PC-3 (cell line): Measurements from ENCODE around the gene TEDDM1.
"Not testable (repeated sequence)": the region's sequence is repeated elsewhere in the genome, so short reads cannot be mapped to it uniquely, and the experiment has no call there.

Source experiments
- EZH2 ChIP-seq: fragments of 300-600 bp; sonication (generic); IDR thresholded peaks from one replicate; pipeline ENCODE4 v1.6.1; 2017; ENCODE audit warnings: antibody characterized with exemption, mild to moderate bottlenecking, low read length; ENCODE audit not compliant: unreplicated experiment
- TF ChIP-seq, protein P1 (sequence below): fragments of 300-600 bp; sonication (generic); conservative IDR thresholded peaks from 2 replicates; pipeline ENCODE4 v1.5.1; 2017; ENCODE audit warnings: antibody characterized with exemption, low read depth, mild to moderate bottlenecking, low read length

DNA sequence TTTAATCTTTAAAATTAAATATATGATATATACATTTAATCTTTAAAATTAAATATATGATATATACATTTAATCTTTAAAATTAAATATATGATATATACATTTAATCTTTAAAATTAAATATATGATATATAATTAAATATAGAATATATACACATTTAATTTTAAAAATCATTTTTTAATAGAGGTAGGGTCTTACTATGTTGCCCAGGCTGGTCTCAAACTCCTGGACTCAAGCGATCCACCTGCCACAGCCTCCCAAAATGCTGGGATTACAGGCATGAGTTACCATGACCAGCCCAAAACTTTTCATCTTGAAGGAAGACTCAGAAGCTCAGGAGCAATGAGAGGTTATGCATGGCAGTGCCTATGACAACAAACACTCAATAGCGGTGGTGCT, 46.7 kb upstream of the TEDDM1 start:
- TF ChIP-seq, protein P1, sequence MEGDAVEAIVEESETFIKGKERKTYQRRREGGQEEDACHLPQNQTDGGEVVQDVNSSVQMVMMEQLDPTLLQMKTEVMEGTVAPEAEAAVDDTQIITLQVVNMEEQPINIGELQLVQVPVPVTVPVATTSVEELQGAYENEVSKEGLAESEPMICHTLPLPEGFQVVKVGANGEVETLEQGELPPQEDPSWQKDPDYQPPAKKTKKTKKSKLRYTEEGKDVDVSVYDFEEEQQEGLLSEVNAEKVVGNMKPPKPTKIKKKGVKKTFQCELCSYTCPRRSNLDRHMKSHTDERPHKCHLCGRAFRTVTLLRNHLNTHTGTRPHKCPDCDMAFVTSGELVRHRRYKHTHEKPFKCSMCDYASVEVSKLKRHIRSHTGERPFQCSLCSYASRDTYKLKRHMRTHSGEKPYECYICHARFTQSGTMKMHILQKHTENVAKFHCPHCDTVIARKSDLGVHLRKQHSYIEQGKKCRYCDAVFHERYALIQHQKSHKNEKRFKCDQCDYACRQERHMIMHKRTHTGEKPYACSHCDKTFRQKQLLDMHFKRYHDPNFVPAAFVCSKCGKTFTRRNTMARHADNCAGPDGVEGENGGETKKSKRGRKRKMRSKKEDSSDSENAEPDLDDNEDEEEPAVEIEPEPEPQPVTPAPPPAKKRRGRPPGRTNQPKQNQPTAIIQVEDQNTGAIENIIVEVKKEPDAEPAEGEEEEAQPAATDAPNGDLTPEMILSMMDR: not testable (repeated sequence)
- not testable (repeated sequence) for TF ChIP-seq EZH2
